ENCODE data around the gene PLA2G12A. TPM values are rescaled to one million over a fixed set of nuclear protein-coding genes. Genes with fewer than 3 reads are reported as not detected.
"Not testable (repeated sequence)": the region's sequence is repeated elsewhere in the genome, so short reads cannot be mapped to it uniquely, and the experiment has no call there.

Gene PLA2G12A
- total RNA-seq, 4 donors from 2014 or later = 16.6 to 110 (median 27.1) TPM

GRCh38 chr4:109682875-109683274 is 47.0 kb downstream of the PLA2G12A start:
- WGBS, 2 donors (ENCODE audit: low coverage in 1 of 2) = 95 to 100% methylated on average over 2 of the region's 2 CpGs
- no peaks in the 10 kb centered on the region for H3K4me1 ChIP-seq

GRCh38 chr4:109678925-109679324 is 50.9 kb downstream of the PLA2G12A start:
- whole genome bisulfite sequencing, 2 donors (ENCODE audit: low coverage in 1 of 2) = no CpG with 5 or more reads among the region's 14 CpGs
- not testable (repeated sequence) for H3K4me1 ChIP-seq, H3K4me3 ChIP-seq, H3K9me3 ChIP-seq, H3K36me3 ChIP-seq, H3K27ac ChIP-seq, ATAC-seq, H3K27me3 ChIP-seq

More at GRCh38 chr4:109682875-109683274, 47.0 kb downstream of the PLA2G12A start:
- TF ChIP-seq EP300 (IDR thresholded peaks at IDR 0.05) (no peak), POLR2AphosphoS5 (IDR thresholded peaks at IDR 0.05) (no peak), CTCF (IDR thresholded peaks at IDR 0.05) (no peak), POLR2A (IDR thresholded peaks at IDR 0.05) (no peak)
- Histone ChIP-seq H3K27ac (no peak overlapping the region), H3K4me3 (no peak overlapping the region), H3K36me3 (peaks cover 0 to 36% of the 10 kb centered on the region in 2 donors), H3K9me3 (no peaks in the 10 kb centered on the region), H3K27me3 (no peaks in the 10 kb centered on the region)
- ATAC-seq = no peak

- ATAC-seq, H3K4me1 ChIP-seq, H3K27ac ChIP-seq, H3K36me3 ChIP-seq, H3K9me3 ChIP-seq, H3K4me3 ChIP-seq, H3K27me3 ChIP-seq: not testable (repeated sequence)
- no CpG with 5 or more reads among the region's 28 CpGs for whole genome bisulfite sequencing, 2 donors (ENCODE audit: low coverage in 1 of 2)
Measured at GRCh38 chr4:109678472-109678871, 51.4 kb downstream of the PLA2G12A start.

GRCh38 chr4:109676886-109677285 is 53.0 kb downstream of the PLA2G12A start:
- no peaks in the 10 kb centered on the region for H3K9me3 ChIP-seq
- H3K27ac ChIP-seq = no peak overlapping the region
- TF ChIP-seq CTCF (IDR thresholded peaks at IDR 0.05) (no peak), EP300 (IDR thresholded peaks at IDR 0.05) (no peak), POLR2AphosphoS5 (IDR thresholded peaks at IDR 0.05) (no peak), POLR2A (IDR thresholded peaks at IDR 0.05) (no peak)
- no peaks in the 10 kb centered on the region for H3K27me3 ChIP-seq
- 80 to 88% methylated on average over 1 of the region's 1 CpG for whole genome bisulfite sequencing, 2 donors (ENCODE audit: low coverage in 1 of 2)
- no peaks in the 10 kb centered on the region for H3K4me1 ChIP-seq
- H3K36me3 ChIP-seq = peaks cover 0 to 7% of the 10 kb centered on the region in 2 donors
- no peak overlapping the region for H3K4me3 ChIP-seq
- ATAC-seq = no peak

GRCh38 chr4:109675843-109676242 is 54.0 kb downstream of the PLA2G12A start:
- no peaks in the 10 kb centered on the region for H3K4me1 ChIP-seq
- no peaks in the 10 kb centered on the region for H3K27me3 ChIP-seq
- H3K9me3 ChIP-seq = peaks cover 0 to 5% (median 0%) of the 10 kb centered on the region in 3 donors
- TF ChIP-seq CTCF (IDR thresholded peaks at IDR 0.05) = no peak
- TF ChIP-seq POLR2AphosphoS5 (IDR thresholded peaks at IDR 0.05) = no peak
- no peak for TF ChIP-seq EP300 (IDR thresholded peaks at IDR 0.05)
- no peak for TF ChIP-seq POLR2A (IDR thresholded peaks at IDR 0.05)
- no peak overlapping the region for H3K27ac ChIP-seq
- ATAC-seq = no peak
- H3K4me3 ChIP-seq = no peak overlapping the region
- 92 to 100% methylated on average over 1 of the region's 1 CpG for WGBS, 2 donors (ENCODE audit: low coverage in 1 of 2)
- peaks cover 0 to 4% of the 10 kb centered on the region in 2 donors for H3K36me3 ChIP-seq

GRCh38 chr4:109675181-109675580 is 54.7 kb downstream of the PLA2G12A start:
- H3K4me1 ChIP-seq = no peaks in the 10 kb centered on the region
- no peaks in the 10 kb centered on the region for H3K27me3 ChIP-seq
- peaks cover 0 to 4% of the 10 kb centered on the region in 2 donors for H3K36me3 ChIP-seq
- H3K9me3 ChIP-seq = peaks cover 0 to 5% (median 0%) of the 10 kb centered on the region in 3 donors
- 69 to 94% methylated on average over 3 of the region's 3 CpGs for WGBS, 2 donors (ENCODE audit: low coverage in 1 of 2)
- no peak for TF ChIP-seq CTCF (IDR thresholded peaks at IDR 0.05)
- no peak for TF ChIP-seq POLR2A (IDR thresholded peaks at IDR 0.05)
- no peak for TF ChIP-seq EP300 (IDR thresholded peaks at IDR 0.05)
- TF ChIP-seq POLR2AphosphoS5 (IDR thresholded peaks at IDR 0.05) = no peak
- no peak overlapping the region for H3K4me3 ChIP-seq
- no peak overlapping the region for H3K27ac ChIP-seq
- no peak for ATAC-seq

Data from gastroesophageal sphincter (tissue), 4 donors.